SK-N-MC (cell line): ENCODE data around the gene NME4.

Source experiments
- EZH2 ChIP-seq: fragments of 200-600 bp; sonication (generic); IDR thresholded peaks from one replicate; pipeline ENCODE4 v1.6.1; 2017; ENCODE audit warnings: antibody characterized with exemption
- POLR2AphosphoS5 ChIP-seq: IDR thresholded peaks from 2 replicates; pipeline ENCODE4 v1.6.1; 2012; ENCODE audit warnings: mild to moderate bottlenecking, low read depth, low read length, borderline replicate concordance

DNA sequence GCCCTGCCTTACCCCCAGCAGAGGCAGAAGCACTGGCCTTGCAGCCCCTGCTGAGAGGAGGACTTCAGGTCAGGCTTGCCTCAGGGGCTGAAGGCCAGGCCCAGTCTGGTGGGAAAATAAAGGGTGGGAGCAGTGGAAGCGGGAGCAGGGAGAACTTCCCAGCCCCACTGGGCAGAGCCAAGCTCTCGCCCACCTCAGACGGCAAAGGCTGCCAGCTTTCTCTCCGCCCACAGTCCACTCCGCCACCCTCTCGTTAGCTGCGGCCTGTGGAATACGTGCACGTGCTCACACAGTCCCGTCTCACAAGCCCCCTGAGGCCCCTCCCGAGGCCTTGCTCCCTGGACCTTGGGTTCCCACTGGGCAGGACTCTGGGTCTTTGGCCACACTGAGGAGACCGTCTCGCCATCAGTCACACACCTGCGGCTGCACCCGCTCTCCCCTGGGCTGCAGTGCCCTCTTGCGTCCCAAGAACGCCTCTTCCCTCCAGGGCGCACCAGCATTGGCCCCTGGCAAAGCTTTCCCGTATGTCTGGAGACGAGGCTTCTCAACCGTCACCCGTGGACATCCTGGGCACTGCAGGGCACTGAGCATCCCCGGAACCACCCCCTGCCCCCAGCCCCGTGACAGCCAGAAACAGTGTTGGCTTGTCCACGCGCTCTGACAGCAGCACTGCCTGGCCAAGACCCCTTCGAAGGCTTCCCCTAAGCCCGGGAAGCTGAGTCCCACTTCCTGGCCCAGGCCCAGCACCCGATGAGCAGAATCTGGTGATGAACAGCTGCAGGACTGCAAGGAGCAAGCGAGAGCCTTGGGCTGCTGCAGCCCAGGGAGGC is 34.9 kb upstream of the NME4 start:
- no peak for TF ChIP-seq POLR2AphosphoS5
- no peak for TF ChIP-seq EZH2
